Endothelial cell of umbilical vein (primary cell): ENCODE measurements around the gene ZNF766. TPM values are rescaled to one million over a fixed set of nuclear protein-coding genes. Genes with fewer than 3 reads are reported as not detected.

Experiments used
- BruUV-seq: library from RNA; stranded (reverse); fragments of 400-500 nt; replicated peaks from 2 replicates; lab custom pipeline; 2021; lab: Mats Ljungman, UMichigan
- CTCF ChIA-PET: fragments of 300-600, 350-600 bp; sonication (Branson Sonifier 250); formaldehyde crosslinking; loops from one replicate; lab custom pipeline; 2021; ENCODE audit warnings: antibody characterized with exemption, inconsistent platforms; lab: Charles Lee
- POLR2A ChIA-PET: fragments of 300-600, 350-600 bp; sonication (Branson Sonifier 250); formaldehyde crosslinking; loops from one replicate; lab custom pipeline; 2021; ENCODE audit warnings: antibody characterized with exemption, inconsistent platforms; lab: Charles Lee
- DNase-seq: peaks from one replicate; pipeline ENCODE4 v3.0.0-alpha.2; 2011; ENCODE audit warnings: low read depth, low spot score
- FAIRE-seq: peaks from 2 replicates; lab custom pipeline; 2011; peaks lifted over from hg19 to GRCh38; lab: Jason Lieb, UNC
- H2AFZ ChIP-seq: 2 replicates; pipeline ENCODE4 v1.6.0; 2012; ENCODE audit warnings: low read depth, low read length, control low read depth, inconsistent platforms
- H3K27ac ChIP-seq: 2 replicates; pipeline ENCODE4 v1.5.1; 2011; ENCODE audit warnings: low read depth, mild to moderate bottlenecking, control low read depth, low read length, moderate library complexity; ENCODE audit not compliant: insufficient read depth
- H3K27me3 ChIP-seq, 2 experiments: 2 replicates each; pipeline versions ENCODE4 v1.6.0 to v1.6.1; 2011; ENCODE audit warnings: low read length in 2 of 2, mixed read lengths in 1 of 2; ENCODE audit not compliant: control insufficient read depth in 2 of 2, insufficient read depth in 2 of 2
- H3K36me3 ChIP-seq, 2 experiments: 2 replicates in 1 of 2; 3 replicates in 1 of 2; pipeline ENCODE4 v1.5.1; 2011; ENCODE audit warnings: low read length in 2 of 2, mild to moderate bottlenecking in 1 of 2, moderate library complexity in 1 of 2; ENCODE audit not compliant: control insufficient read depth in 2 of 2, insufficient read depth in 2 of 2; ENCODE audit errors: extremely low read depth in 1 of 2
- H3K4me1 ChIP-seq: 3 replicates; pipeline ENCODE4 v1.5.1; 2011; ENCODE audit warnings: mild to moderate bottlenecking, low read length; ENCODE audit not compliant: control insufficient read depth, insufficient read depth; ENCODE audit errors: extremely low read depth
- H3K4me2 ChIP-seq: 2 replicates; pipeline ENCODE4 v1.6.1; 2011; ENCODE audit warnings: low read length, control low read depth, mixed read lengths; ENCODE audit not compliant: insufficient read depth
- H3K4me3 ChIP-seq, 3 experiments: fragments of 200-600 bp in 1 of 3; sonication (generic), shearing (Covaris generic) in 1 of 3; replicated peaks in 1 of 3; 2 replicates each; pipeline ENCODE4 v1.5.1; 2011 to 2016; ENCODE audit warnings: control low read depth in 3 of 3, low read length in 3 of 3, mild to moderate bottlenecking in 2 of 3, inconsistent platforms in 1 of 3, low read depth in 1 of 3, moderate library complexity in 1 of 3; ENCODE audit not compliant: insufficient read depth in 1 of 3
- H3K79me2 ChIP-seq: 2 replicates; pipeline ENCODE4 v1.6.0; 2012; ENCODE audit warnings: low read length, inconsistent platforms; ENCODE audit not compliant: control insufficient read depth, insufficient read depth
- H3K9ac ChIP-seq: replicated peaks from 2 replicates; pipeline ENCODE3; 2011; ENCODE audit warnings: low read length, control low read depth; ENCODE audit not compliant: insufficient read depth; ENCODE audit errors: extremely low read depth
- H3K9me1 ChIP-seq: replicated peaks from 3 replicates; pipeline ENCODE4 v1.6.0; 2011; ENCODE audit warnings: mild to moderate bottlenecking, low read length; ENCODE audit not compliant: control insufficient read depth, insufficient read depth; ENCODE audit errors: extremely low read depth
- H3K9me3 ChIP-seq: replicated peaks from 2 replicates; pipeline ENCODE4 v1.5.1; 2012; ENCODE audit warnings: low read length, inconsistent platforms; ENCODE audit not compliant: control insufficient read depth, insufficient read depth
- H4K20me1 ChIP-seq: replicated peaks from 2 replicates; pipeline ENCODE3; 2011; ENCODE audit warnings: mild to moderate bottlenecking, low read length; ENCODE audit not compliant: control insufficient read depth, insufficient read depth; ENCODE audit errors: extremely low read depth
- CTCF ChIP-seq, 2 donors: IDR thresholded peaks; 1 replicate in 1 of 2; 2 replicates in 1 of 2; pipeline ENCODE4 v1.5.1; 2011; ENCODE audit warnings: low read length in 2 of 2, mild to moderate bottlenecking in 2 of 2, moderate library complexity in 2 of 2, control low read depth in 1 of 2, inconsistent platforms in 1 of 2, low read depth in 1 of 2; ENCODE audit not compliant: insufficient read depth in 1 of 2; ENCODE audit errors: extremely low read depth in 1 of 2
- EZH2 ChIP-seq: IDR thresholded peaks from 2 replicates; pipeline ENCODE4 v1.6.1; 2012; ENCODE audit warnings: borderline replicate concordance, low read depth, mild to moderate bottlenecking, moderate library complexity, low read length, inconsistent platforms; ENCODE audit not compliant: severe bottlenecking
- FOS ChIP-seq: IDR thresholded peaks from 2 replicates; pipeline ENCODE4 v1.6.1; 2011; ENCODE audit warnings: mild to moderate bottlenecking, low read length, moderate library complexity, borderline replicate concordance; ENCODE audit not compliant: insufficient read depth
- GATA2 ChIP-seq: IDR thresholded peaks from 2 replicates; pipeline ENCODE4 v1.7.0; 2011; ENCODE audit warnings: low read depth, mild to moderate bottlenecking, moderate library complexity, mixed read lengths, low read length; ENCODE audit not compliant: insufficient read length, insufficient read depth
- JUN ChIP-seq: IDR thresholded peaks from 2 replicates; pipeline ENCODE4 v1.6.1; 2011; ENCODE audit warnings: borderline replicate concordance, low read depth; ENCODE audit not compliant: insufficient read length, insufficient read depth
- MAX ChIP-seq: IDR thresholded peaks from 2 replicates; pipeline ENCODE4 v1.6.1; 2011; ENCODE audit not compliant: insufficient read depth, insufficient read length
- MYC ChIP-seq: IDR thresholded peaks from one replicate; pipeline ENCODE4 v1.6.1; 2011; ENCODE audit warnings: mild to moderate bottlenecking, low read depth, low read length
- dilution Hi-C: fragments of 300-500 bp; cut with MboI; formaldehyde crosslinking; loops from one replicate; pipeline ENCODE4 v1.15.0; 2019; ENCODE audit warnings: low sequenced_read_pairs; ENCODE audit not compliant: extremely low pct_ligation_motif_present
- intact Hi-C: fragments of 100-400 bp; cut with micrococcal nuclease; formaldehyde crosslinking; loops from one replicate; pipeline ENCODE4 v1.10.0; 2022
- polyA plus RNA-seq, 4 experiments: library from polyadenylated mRNA; depleted of rRNA in 3 of 4; stranded (reverse) in 3 of 4; unstranded in 1 of 4; fragments of >200 nt; gene quantifications; 2 replicates each; pipeline versions ENCODE4 v1.2.1 to v1.2.3, GENCODE V29; 2011 to 2012; ENCODE audit warnings: missing spikeins in 1 of 4
- total RNA-seq: library from RNA; stranded (reverse); gene quantifications from 2 replicates; pipeline ENCODE4 v1.2.3, GENCODE V29; 2021

Gene ZNF766
- total and polyA plus RNA-seq, 2 donors (not counting 3 experiments of a cell fraction or from before 2014, with no cell fraction given) = 2.9 to 8.9 TPM

- no peak overlapping the region for H3K27ac ChIP-seq
- intact Hi-C loops = no loop called here
- H3K9me3 ChIP-seq = no peaks in the 10 kb centered on the region
- no peak overlapping the region for H3K4me3 ChIP-seq
- H3K9ac ChIP-seq = no peak overlapping the region
- POLR2A ChIA-PET = no interaction called here
- dilution Hi-C loops = no loop called here
- no peaks in the 10 kb centered on the region for H3K27me3 ChIP-seq
- H3K9me1 ChIP-seq = no peaks in the 10 kb centered on the region
- no peaks in the 10 kb centered on the region for H4K20me1 ChIP-seq
- H2AFZ ChIP-seq = no peak overlapping the region
- TF ChIP-seq JUN (no peak), CTCF (IDR thresholded peaks at IDR 0.05; ENCODE audit: extremely low read depth in 1 of 2, insufficient read depth in 1 of 2, low read depth in 1 of 2, low read length in 2 of 2) (no peak), FOS (no peak), EZH2 (no peak), MYC (no peak), MAX (no peak), GATA2 (no peak)
- peaks cover 58% of the 10 kb centered on the region for H3K79me2 ChIP-seq
- no peak for DNase-seq
- no peaks in the 10 kb centered on the region for H3K36me3 ChIP-seq
- no peak for FAIRE-seq
- CTCF ChIA-PET = no interaction called here
- H3K4me2 ChIP-seq = no peak overlapping the region
- H3K4me1 ChIP-seq = no peaks in the 10 kb centered on the region
- no TSS peak for BruUV-seq
Observed at GRCh38 chr19:52275988-52276387, 6.6 kb downstream of the ZNF766 start.
